Stimulated activated CD4-positive, alpha-beta T cell treated with anti-CD3 and anti-CD28 coated beads, Interleukin-4, amount 100 ng/mL, for 48 hours (primary cell): ENCODE results near the gene MAGI2.

ENCODE experiments used
- DNase-seq, 2 donors: peaks; one replicate each; pipeline ENCODE4 v3.0.0-alpha.2; 2020; ENCODE audit warnings: low read depth in 2 of 2

Gene MAGI2

DNA sequence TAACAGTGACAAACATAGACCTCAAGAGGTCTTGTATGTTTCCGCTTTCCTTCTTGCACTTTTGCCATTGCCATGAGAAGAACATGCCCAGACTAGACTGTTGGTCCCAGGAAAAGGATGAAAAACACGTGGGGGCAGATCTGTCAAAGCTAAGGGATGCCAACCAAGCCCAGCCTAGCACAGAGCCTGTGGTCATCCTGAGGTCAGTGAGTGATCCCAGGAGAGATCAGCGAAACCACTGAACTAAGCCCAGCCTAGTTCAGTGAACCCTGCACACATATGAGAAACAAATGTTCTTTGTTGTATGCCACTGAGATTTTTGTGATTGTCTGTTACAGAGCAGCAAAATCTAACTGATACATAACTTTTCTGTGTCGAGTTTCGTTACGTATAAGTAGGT, 718.8 kb downstream of the MAGI2 start:
- DNase-seq: no peak

GRCh38 chr7:78720066-78720465, 733.4 kb downstream of the MAGI2 start:
- DNase-seq: no peak

GRCh38 chr7:78718212-78718611, 735.3 kb downstream of the MAGI2 start:
- DNase-seq: no peak

DNA sequence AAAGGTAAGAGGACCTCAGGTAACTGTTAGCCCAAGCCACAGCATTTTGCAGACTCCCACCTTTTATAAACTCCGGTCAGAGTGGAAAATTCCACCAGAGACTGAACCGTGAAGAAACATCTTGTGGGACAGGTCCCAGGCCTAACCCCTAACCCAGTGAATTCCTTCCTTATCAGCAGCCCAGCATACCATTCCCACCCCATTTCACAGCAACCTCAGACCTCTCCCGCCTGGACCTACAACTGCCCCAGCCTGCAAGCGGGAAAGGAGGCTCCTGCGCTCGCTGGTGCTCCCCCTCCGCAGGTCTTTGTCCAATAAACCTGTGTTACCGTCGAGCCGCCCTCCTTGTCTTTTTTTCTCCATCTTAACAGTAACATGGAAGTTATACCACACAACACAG, 736.6 kb downstream of the MAGI2 start:
- no peak for DNase-seq

DNA sequence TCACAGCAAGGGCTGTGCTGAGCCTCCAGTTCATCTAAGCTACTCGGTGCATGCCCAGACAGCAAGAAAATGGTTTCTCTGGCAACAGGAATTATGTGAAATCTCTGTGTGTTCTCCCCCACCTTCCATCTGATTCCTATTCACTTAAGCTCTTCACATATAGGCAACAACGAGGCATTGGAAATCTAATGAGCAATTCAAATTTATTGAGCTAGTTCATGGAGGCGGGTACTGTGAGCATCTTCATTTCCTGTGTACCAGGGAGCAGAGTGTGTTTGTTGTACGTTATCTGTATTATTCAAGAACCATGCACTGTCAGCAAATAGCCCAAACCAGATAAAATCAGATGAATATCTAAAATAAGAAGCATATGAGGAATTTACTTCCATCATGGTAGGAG, 739.1 kb downstream of the MAGI2 start:
- no peak for DNase-seq

GRCh38 chr7:78712111-78712510, 741.4 kb downstream of the MAGI2 start:
- DNase-seq: no peak

DNA sequence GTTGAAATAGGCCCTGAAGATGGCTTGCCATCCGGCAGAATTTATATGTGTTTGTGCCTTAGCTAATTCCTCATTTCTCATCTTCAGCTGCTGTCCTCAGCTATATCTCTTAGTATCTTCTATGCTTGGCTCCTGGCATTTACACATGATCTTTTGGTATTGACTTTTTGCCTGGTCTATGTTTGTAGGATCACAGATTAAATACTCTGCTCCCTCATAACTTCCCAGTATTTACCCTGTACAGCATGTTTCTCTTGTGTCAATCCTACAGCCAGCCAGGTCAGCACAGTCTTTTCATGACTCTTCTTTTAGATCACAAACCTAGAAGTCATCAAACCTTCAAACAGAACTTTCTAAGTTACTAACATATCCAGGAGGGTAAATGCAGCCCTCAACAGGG, 743.8 kb downstream of the MAGI2 start:
- DNase-seq: no peak

- no peak for DNase-seq
Observed at GRCh38 chr7:78704504-78704903, 749.0 kb downstream of the MAGI2 start.

GRCh38 chr7:78703391-78703790, 750.1 kb downstream of the MAGI2 start:
- DNase-seq: no peak

- no peak for DNase-seq
Observed at GRCh38 chr7:78702770-78703169, 750.7 kb downstream of the MAGI2 start.

DNA sequence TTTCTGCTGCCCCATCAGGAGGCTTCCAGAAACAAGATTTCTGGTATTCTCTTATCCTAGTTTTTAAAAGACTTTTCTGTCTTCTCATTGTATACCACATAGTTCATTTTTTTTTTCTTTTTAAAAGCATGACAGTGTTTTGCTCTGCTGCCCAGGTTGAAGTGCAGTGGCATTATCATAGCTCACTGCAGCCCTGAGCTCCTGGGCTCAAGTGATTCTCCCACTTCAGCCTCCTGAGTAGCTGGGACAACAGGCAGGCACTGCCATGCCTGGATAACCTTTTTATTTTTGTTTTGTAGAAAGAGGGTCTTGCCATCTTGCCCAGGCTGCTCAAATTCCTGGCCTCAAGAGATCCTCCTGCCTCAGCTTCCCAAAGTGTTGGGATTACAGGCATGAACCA, 757.6 kb downstream of the MAGI2 start:
- no peak for DNase-seq

DNA sequence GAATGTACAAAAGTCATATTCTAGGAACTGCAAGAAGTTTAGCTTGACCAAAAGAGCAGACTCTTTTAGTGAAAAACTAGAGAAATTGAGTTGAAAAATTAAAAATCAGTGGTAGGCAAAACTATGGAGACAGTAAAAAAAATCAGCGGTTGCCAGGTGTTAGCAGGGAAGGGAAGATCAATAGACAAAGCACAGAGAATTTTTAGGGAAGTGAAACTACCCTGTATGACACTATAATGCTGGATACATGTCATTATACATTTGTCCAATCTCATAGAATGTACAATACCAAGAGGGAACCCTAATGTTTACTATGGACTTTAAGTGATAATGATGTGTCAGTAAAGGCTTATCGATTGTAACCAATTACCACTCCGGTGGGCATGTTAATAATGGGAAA, 761.9 kb downstream of the MAGI2 start:
- DNase-seq: no peak

- no peak for DNase-seq
Observed at GRCh38 chr7:78690174-78690573, 763.3 kb downstream of the MAGI2 start.

- DNase-seq: no peak
Observed at GRCh38 chr7:78688376-78688775, 765.1 kb downstream of the MAGI2 start.

DNA sequence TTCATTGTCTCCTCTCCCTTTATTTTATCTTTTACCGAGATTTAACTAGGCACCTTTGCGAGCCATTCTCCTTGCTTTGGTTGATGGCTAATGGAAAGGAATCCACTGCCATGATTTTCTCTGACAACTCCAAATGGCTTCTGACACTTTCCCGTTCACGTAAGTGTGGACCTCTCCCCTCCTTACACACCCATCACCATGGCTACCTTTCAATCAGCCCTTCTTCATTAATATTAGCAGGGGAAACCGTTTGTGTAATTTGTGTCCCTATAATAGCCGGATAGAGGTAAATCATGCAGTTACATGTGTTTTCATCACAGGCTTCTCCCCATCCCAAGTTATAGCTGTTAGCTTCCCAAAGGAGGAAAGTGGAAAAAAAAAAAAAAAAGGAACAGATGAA, 767.3 kb downstream of the MAGI2 start:
- DNase-seq: no peak

GRCh38 chr7:78684201-78684600, 769.3 kb downstream of the MAGI2 start:
- DNase-seq: no peak

- no peak for DNase-seq
Observed at GRCh38 chr7:78683566-78683965, 769.9 kb downstream of the MAGI2 start.

DNA sequence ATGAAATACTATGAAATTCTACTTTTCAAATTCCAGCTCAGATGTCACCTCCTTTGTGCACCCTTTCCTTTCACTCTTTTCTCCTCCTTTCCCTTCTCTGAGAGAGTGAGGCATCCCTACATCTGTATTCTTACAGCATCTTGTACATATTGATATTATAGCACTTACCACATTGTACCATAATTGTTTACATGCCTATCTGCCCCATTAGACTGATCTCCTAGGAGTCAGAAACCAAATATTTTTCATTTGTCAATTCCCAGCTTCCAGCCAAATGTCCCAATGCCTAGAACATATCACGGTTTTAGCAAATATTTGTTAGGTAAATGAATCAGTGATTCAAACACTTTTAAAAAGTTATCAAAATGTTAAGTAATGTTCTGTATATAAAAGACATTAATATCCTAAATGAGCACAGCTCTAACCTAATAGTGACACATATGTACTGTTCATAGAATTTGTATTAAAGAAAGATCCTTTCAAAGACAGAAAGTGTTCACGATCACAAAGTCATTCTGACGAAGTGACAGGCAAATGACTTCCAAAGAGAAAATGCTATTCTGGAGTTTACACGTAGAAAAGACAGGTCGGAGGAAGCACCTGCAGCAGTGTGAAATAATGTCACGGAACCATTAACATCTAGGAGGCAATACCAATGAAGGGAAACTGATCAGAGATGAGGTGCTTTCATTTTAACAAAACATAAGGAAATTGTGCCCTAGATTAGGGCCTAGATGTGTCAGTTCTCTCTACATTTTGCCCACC, 774.2 kb downstream of the MAGI2 start:
- no peak for DNase-seq

- DNase-seq: no peak
Observed at GRCh38 chr7:78677391-78677790, 776.1 kb downstream of the MAGI2 start.

GRCh38 chr7:78675511-78675910, 778.0 kb downstream of the MAGI2 start:
- no peak for DNase-seq

GRCh38 chr7:78673272-78673671, 780.2 kb downstream of the MAGI2 start:
- DNase-seq: no peak

DNA sequence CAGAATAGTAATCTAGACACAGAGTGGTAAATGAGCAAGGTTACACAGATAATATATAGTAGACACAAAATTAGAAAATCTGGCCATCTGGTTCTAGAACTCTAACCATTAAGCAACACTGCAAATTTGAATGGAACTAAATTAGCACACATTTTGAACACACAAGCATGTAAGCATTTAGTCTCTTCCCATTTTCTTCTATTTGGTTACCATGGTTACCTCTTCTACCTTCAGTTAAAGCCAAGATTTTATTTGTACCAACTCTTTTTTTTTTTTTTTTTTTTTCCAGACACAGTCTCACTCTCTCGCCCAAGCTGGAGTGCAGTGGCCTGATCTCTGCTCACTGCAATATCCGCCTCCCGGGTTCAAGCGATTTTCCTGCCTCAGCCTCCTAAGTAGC, 790.5 kb downstream of the MAGI2 start:
- no peak for DNase-seq

GRCh38 chr7:78649976-78650375, 803.5 kb downstream of the MAGI2 start:
- DNase-seq: no peak

GRCh38 chr7:78649236-78649635, 804.2 kb downstream of the MAGI2 start:
- no peak for DNase-seq
